OCI-LY7 (cell line): ENCODE data around the gene SRGAP1. TPM values are rescaled to one million over a fixed set of nuclear protein-coding genes. Genes with fewer than 3 reads are reported as not detected.

ENCODE experiments used
- BruUV-seq: library from RNA; stranded (reverse); fragments of 400-500 nt; replicated peaks from 2 replicates; lab custom pipeline; 2021; lab: Mats Ljungman, UMichigan
- CTCF ChIA-PET: fragments of 300-600 bp; sonication (Branson Sonifier 250); formaldehyde crosslinking; loops from one replicate; lab custom pipeline; 2022; ENCODE audit warnings: antibody characterized with exemption; ENCODE audit not compliant: unreplicated experiment; lab: Charles Lee
- POLR2A ChIA-PET: fragments of 300-600 bp; sonication (Branson Sonifier 250); formaldehyde crosslinking; loops from one replicate; lab custom pipeline; 2022; ENCODE audit warnings: antibody characterized with exemption; lab: Charles Lee
- DNase-seq: peaks from one replicate; pipeline ENCODE4 v3.0.0-alpha.2; 2015; ENCODE audit warnings: low spot score
- H2AFZ ChIP-seq: fragments of 200-600 bp; sonication (generic), shearing (Covaris generic); 2 replicates; pipeline ENCODE4 v1.6.1; 2014; ENCODE audit warnings: mild to moderate bottlenecking, antibody characterized with exemption, low read length, moderate library complexity
- H3K27ac ChIP-seq: fragments of 200-600 bp; sonication (generic); 2 replicates; pipeline ENCODE4 v1.5.1; 2014; ENCODE audit warnings: mixed run types, low read depth, mild to moderate bottlenecking, moderate library complexity, low read length, inconsistent platforms; ENCODE audit not compliant: poor library complexity, severe bottlenecking
- H3K36me3 ChIP-seq: fragments of 200-600 bp; sonication (generic); 2 replicates; pipeline ENCODE4 v1.6.1; 2014; ENCODE audit warnings: mild to moderate bottlenecking, antibody characterized with exemption, low read length, moderate library complexity, mixed read lengths; ENCODE audit not compliant: insufficient read depth
- H3K4me1 ChIP-seq: fragments of 200-600 bp; sonication (generic); 2 replicates; pipeline ENCODE4 v1.5.1; 2014; ENCODE audit warnings: mild to moderate bottlenecking, low read length; ENCODE audit not compliant: insufficient read depth, poor library complexity, severe bottlenecking
- H3K4me2 ChIP-seq: fragments of 200-600 bp; sonication (generic); 2 replicates; pipeline ENCODE4 v1.6.1; 2014; ENCODE audit warnings: mild to moderate bottlenecking, low read length
- H3K4me3 ChIP-seq: fragments of 200-600 bp; sonication (generic); 2 replicates; pipeline ENCODE4 v1.5.1; 2014; ENCODE audit warnings: mild to moderate bottlenecking, low read depth, low read length; ENCODE audit not compliant: poor library complexity, severe bottlenecking
- H3K79me2 ChIP-seq: fragments of 200-600 bp; sonication (generic); 2 replicates; pipeline ENCODE4 v1.6.1; 2016; ENCODE audit warnings: low read depth, mild to moderate bottlenecking, low read length, moderate library complexity, mixed read lengths; ENCODE audit not compliant: insufficient read depth
- H3K9me2 ChIP-seq: fragments of 200-600 bp; sonication (generic); 2 replicates; pipeline ENCODE4 v1.6.1; 2016; ENCODE audit warnings: mild to moderate bottlenecking, low read length, mixed read lengths; ENCODE audit not compliant: insufficient read depth
- H3K9me3 ChIP-seq: fragments of 200-600 bp; sonication (generic); 2 replicates; pipeline ENCODE4 v1.6.1; 2014; ENCODE audit warnings: mild to moderate bottlenecking, mixed run types, low read length, mixed read lengths
- H4K20me1 ChIP-seq: fragments of 200-600 bp; sonication (generic); 2 replicates; pipeline ENCODE4 v1.6.1; 2014; ENCODE audit warnings: mild to moderate bottlenecking, antibody characterized with exemption, low read length, moderate library complexity, mixed read lengths; ENCODE audit not compliant: insufficient read depth
- CTCF ChIP-seq: fragments of 200-600 bp; sonication (generic); conservative IDR thresholded peaks from 2 replicates; pipeline ENCODE4 v1.5.1; 2014; ENCODE audit warnings: mild to moderate bottlenecking, antibody characterized with exemption, low read length, moderate library complexity, mixed read lengths
- EZH2phosphoT487 ChIP-seq: fragments of 200-600 bp; sonication (generic); IDR thresholded peaks from 2 replicates; pipeline ENCODE4 v1.6.1; 2018; ENCODE audit warnings: low read depth, borderline replicate concordance, mild to moderate bottlenecking, mixed run types, antibody characterized with exemption, low read length, moderate library complexity, mixed read lengths
- intact Hi-C: fragments of 100-400 bp; cut with micrococcal nuclease; formaldehyde crosslinking; loops from one replicate; pipeline ENCODE4 v1.10.0; 2022; ENCODE audit not compliant: unreplicated experiment
- total RNA-seq, 2 experiments: library from RNA; depleted of rRNA in 1 of 2; stranded (reverse); fragments of >200 nt in 1 of 2; shearing (Covaris generic) in 1 of 2; gene quantifications; 2 replicates each; pipeline ENCODE4 v1.2.3, GENCODE V29; 2014 to 2022

Gene SRGAP1
- total RNA-seq, 2 experiments from 2014 or later: 0.06 TPM; not detected in 1

- Histone ChIP-seq H3K4me1 (no peaks in the 10 kb centered on the region), H3K27ac (no peak overlapping the region), H3K4me3 (no peak overlapping the region), H3K4me2 (no peak overlapping the region), H3K9me2 (no peaks in the 10 kb centered on the region), H3K36me3 (no peaks in the 10 kb centered on the region), H4K20me1 (no peaks in the 10 kb centered on the region), H3K79me2 (no peaks in the 10 kb centered on the region), H3K9me3 (no peaks in the 10 kb centered on the region), H2AFZ (no peak overlapping the region)
- intact Hi-C loops: no loop called here
- POLR2A ChIA-PET: no interaction called here
- DNase-seq: no peak
- CTCF ChIA-PET: no interaction called here
- no peak for TF ChIP-seq CTCF
- TF ChIP-seq EZH2phosphoT487: no peak
- BruUV-seq: no TSS peak
Observed at GRCh38 chr12:63922474-63922873, 78.0 kb downstream of the SRGAP1 start.

- no peaks in the 10 kb centered on the region for H3K4me1 ChIP-seq
- no peaks in the 10 kb centered on the region for H3K9me2 ChIP-seq
- H3K4me2 ChIP-seq: no peak overlapping the region
- no peak overlapping the region for H2AFZ ChIP-seq
- DNase-seq: no peak
- H3K27ac ChIP-seq: no peak overlapping the region
- H3K9me3 ChIP-seq: no peaks in the 10 kb centered on the region
- ChIA-PET POLR2A (interaction anchor here (0.8 kb wide), 1 partner anchor 35 kb away, joined by 3 read pairs; no protein-coding TSS in a partner anchor), CTCF (no interaction called here)
- no peaks in the 10 kb centered on the region for H3K79me2 ChIP-seq
- no peaks in the 10 kb centered on the region for H4K20me1 ChIP-seq
- no peak for TF ChIP-seq EZH2phosphoT487
- TF ChIP-seq CTCF: no peak
- no TSS peak for BruUV-seq
- H3K4me3 ChIP-seq: no peak overlapping the region
- intact Hi-C loops: no loop called here
- no peaks in the 10 kb centered on the region for H3K36me3 ChIP-seq
Observed at GRCh38 chr12:63924781-63925180, 80.3 kb downstream of the SRGAP1 start.

GRCh38 chr12:63927511-63927910 lies 83.0 kb downstream of the SRGAP1 start:
- POLR2A ChIA-PET: interaction anchor here (0.6 to 1.5 kb wide), 3 partner anchors 10 to 209 kb away, joined by 3 to 4 read pairs (median 3); no protein-coding TSS in a partner anchor

More at GRCh38 chr12:63927511-63927910, 83.0 kb downstream of the SRGAP1 start:
- Histone ChIP-seq H3K4me2 (no peak overlapping the region), H3K4me3 (no peak overlapping the region), H3K9me3 (no peaks in the 10 kb centered on the region), H4K20me1 (no peaks in the 10 kb centered on the region), H2AFZ (no peak overlapping the region), H3K36me3 (no peaks in the 10 kb centered on the region), H3K9me2 (no peaks in the 10 kb centered on the region), H3K4me1 (no peaks in the 10 kb centered on the region), H3K79me2 (no peaks in the 10 kb centered on the region), H3K27ac (no peak overlapping the region)
- intact Hi-C loops: no loop called here
- DNase-seq: no peak
- CTCF ChIA-PET: no interaction called here
- no peak for TF ChIP-seq CTCF
- no peak for TF ChIP-seq EZH2phosphoT487
- no TSS peak for BruUV-seq
